HG03342 (cell line): ENCODE data around the gene LRMDA.

Source experiments
- ATAC-seq: cut with Tn5 transposase; IDR thresholded peaks from one replicate; pipeline ENCODE4 v1.9.1; 2021; ENCODE audit warnings: mild to moderate bottlenecking, moderate library complexity; ENCODE audit not compliant: unreplicated experiment

Gene LRMDA

GRCh38 chr10:76302961-76303630 is 871.7 kb downstream of the LRMDA start:
- no peak for ATAC-seq

DNA sequence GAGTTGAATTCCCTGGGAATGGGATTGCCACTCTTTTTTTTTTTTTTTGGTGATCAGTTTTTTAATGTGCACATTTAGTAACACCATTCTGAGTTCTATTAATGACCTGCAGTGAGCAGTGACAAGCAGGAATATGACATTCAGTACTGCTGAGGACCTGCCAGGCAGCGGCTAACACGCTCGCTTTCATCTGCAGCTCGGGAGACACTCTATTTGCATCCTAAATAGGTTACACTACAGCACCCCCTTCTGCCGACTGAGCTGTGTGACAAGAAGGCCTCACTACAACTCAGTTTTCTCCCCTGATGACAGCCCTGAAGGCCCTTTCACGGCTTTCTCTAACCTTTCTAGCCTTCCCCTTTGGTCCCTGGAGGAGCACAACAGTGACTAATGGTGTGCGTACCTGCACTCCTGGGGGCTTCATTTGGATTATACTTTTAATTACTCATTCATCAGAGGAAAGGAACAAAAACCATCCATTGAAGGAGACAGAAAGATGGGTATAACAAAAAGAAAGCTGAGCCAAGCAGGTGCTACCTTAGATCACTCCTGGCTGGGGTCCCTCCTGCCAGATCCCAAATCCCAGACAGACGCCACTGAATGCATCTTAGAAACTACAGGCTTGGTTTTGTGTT is 872.4 kb downstream of the LRMDA start:
- ATAC-seq, result peak; percentile 61

GRCh38 chr10:76305930-76306615 is 874.6 kb downstream of the LRMDA start:
- no peak for ATAC-seq

DNA sequence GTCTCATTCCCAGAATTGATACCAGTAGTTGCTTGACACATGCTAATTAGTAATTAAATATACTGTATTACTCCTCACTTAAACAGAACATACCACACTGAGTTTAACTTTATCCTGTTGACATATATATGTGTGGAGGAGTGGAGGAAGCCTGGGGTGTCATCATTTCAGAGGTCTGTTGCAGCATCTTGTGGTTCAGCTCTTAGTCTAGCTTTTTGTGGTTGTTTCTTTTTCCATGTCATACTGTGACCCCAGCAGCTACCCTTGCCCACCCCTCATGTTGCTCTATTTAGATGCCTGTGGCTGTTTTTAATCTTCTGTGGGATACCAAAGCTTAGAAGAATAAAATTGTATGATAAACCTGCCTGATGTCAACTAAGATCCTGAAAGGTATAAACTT is 875.4 kb downstream of the LRMDA start:
- ATAC-seq, result no peak

DNA sequence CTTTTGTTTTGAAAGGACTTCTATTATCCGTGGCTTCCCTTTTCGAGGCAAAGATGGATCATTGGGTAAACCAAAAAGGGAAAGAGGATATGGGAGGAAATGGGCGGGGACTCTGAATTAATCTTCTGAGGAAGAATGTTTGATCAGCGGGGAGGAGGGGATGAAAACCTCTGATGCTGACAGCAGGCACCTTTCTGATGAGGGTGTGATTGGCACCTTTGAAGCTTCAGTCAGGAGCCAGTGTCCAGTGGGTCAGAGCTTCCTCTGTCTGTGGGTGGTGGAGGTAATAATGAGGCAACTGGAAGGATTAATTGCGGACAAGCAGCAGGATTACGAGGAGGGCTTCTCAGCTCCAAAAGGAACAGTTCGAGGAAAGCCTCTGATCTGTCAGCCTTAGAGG is 877.6 kb downstream of the LRMDA start:
- ATAC-seq, result no peak

- no peak for ATAC-seq
Observed at GRCh38 chr10:76309741-76310587, 878.5 kb downstream of the LRMDA start.

DNA sequence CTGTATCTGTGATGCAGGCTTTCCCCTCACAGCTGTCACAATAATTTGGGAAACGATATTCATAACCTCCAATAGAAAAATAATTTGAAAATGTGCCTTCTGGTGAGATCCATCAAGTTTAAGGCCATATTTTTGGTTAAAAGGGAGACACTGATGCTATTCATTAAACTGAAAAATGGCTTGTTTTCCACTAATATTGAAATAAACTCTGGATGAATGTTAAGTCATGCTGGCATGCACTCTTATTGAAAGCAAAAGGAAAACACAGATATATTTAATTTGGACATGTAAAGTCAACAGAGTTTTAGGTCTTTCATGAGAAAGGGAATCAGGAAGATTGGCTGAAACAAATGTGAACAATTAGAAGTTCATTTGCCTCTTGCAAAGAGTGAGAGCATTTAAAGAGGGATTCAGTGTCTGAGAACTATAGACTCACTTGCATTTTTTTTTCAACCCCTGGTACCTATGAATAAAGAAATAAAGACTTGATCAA is 879.2 kb downstream of the LRMDA start:
- ATAC-seq, result no peak

- peak; percentile 77 for ATAC-seq
Observed at GRCh38 chr10:76311752-76312636, 880.6 kb downstream of the LRMDA start.

DNA sequence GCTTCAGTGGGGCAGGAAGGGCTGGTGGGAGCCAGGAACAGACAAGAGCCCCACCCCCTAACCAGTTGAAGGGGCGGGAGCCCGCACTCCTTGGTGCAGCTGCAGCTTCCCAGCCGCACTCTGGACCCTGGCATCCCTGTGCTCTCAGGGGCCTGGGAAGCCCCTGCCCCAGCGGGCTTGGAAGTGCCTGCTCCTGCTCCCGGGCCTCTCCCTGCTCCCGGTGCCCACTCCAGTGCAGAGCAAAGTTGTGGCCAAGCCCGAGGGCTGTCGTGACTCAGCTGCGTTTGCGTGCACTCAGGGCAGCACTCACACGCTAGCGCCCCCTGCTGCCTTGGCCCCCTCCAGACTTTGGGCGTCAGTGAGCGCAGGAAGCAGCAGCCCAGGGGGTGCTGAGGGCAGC is 883.8 kb downstream of the LRMDA start:
- ATAC-seq, result no peak

GRCh38 chr10:76316234-76316633 is 884.8 kb downstream of the LRMDA start:
- no peak for ATAC-seq

GRCh38 chr10:76317078-76317477 is 885.7 kb downstream of the LRMDA start:
- ATAC-seq, result no peak

DNA sequence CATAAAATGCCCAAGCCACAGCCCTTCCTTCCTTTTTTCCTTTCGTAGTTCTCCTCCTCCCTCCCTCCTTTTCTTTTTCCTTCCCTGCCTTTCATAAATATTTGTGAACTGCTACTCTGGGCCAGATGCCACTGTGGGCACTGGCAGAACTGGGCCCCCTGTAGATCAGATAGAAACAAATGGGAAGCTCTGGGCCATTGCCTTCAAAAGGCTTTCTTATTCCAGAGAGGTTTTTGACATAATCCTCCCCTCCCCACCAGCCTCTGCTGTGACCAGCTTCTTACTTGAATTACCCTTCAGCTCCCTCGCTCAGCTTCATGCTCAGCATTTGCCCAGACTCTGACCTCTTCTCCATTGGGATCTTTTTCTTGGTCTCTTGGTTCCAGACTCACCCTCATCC is 886.8 kb downstream of the LRMDA start:
- ATAC-seq, result no peak

DNA sequence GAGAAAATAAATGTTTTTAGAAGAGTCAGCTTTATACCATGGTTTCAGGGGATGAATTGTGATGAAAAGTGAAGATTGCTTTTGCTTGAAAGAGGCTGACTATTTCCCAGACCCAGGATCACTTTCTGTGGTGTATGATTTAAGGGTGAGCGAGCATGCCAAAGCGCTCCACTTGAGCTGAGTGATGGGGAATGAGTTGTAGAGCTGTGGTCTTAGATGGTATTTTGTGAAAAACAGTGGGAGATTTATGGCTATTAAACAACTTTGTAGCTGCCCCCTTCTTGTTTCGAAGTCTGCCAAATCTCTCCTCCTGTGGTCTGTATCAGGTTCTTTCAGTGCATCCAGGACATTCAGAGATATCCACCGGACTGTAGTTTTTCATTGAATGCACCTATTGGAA is 888.2 kb downstream of the LRMDA start:
- ATAC-seq, result no peak

DNA sequence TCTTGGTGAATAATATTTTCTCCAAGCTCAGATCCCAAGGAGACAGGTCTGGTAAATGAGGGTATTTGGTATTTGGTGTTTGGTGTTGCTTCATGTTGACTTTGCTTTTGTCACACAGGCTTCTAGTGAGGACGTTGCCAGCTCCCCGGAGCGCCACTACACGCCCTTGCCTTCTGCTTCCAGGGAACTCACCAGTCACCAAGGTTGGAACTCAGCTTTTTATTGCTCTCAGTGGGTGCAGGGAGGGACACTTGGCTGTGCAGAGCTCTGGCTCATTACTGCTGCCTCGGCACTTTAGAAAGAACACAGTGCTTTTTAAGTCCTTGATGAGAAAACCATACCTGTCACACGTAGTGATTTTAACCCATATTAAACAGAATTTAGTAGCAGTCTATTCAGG is 892.9 kb downstream of the LRMDA start:
- ATAC-seq, result no peak

- ATAC-seq, result no peak
Observed at GRCh38 chr10:76327441-76327840, 896.0 kb downstream of the LRMDA start.

DNA sequence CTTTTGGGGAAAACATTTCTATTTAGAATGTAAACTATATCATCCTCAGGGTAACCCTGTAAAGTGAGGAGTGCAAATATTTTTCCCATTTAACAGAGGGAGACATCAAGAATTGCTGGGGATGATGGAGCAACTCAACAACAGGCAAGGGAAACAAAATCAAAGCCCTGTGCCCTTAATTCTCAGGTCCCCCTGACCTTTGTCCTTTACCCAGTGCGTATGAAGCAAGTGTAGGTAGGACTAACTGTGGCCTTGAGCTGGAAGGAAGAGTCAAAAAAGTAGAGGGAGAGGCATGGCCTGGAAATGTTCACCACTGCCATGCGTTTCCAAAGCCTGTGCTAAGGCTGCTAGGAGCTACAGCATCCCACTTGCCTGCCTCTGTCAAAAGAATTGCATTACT is 896.9 kb downstream of the LRMDA start:
- no peak for ATAC-seq

- no peak for ATAC-seq
Observed at GRCh38 chr10:76329891-76330575, 898.6 kb downstream of the LRMDA start.

DNA sequence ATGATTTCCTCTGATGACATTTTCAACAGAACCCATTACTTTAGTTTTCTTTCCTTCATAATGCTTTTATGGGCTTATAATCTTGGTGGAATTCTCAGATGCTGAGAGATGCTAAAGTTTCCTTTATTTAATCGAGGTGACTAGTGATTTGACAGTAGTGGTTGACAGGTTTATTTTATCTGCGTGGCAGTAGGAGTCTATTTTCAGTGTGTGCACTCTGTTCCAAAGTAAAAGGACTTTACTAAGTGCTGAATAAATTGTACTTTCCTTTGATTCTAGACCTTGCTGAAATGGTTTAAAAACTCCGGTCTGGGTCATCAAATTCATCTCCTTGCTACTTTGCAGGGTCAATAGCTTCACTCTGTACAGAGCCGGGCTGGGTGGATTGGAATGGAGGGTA is 900.3 kb downstream of the LRMDA start:
- ATAC-seq, result no peak

DNA sequence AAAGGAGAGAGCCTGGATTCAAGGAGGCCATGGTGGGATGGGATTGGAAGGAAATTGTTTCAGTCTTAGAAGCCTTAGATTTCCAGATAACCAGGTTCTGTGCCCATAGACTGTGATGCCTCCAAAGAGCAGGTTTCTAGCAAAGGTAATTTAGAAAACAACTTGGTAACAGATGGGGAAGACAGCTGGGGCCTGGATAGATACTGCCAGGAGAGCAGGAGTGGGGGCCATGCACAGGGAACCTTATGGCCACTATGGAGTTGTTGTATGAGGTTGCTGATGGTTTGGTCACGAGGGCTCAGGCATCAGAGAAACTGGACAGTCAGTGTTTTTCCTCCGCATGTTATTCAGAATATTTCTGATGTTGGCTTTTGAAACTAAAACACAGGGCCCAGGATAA is 901.9 kb downstream of the LRMDA start:
- ATAC-seq, result no peak

DNA sequence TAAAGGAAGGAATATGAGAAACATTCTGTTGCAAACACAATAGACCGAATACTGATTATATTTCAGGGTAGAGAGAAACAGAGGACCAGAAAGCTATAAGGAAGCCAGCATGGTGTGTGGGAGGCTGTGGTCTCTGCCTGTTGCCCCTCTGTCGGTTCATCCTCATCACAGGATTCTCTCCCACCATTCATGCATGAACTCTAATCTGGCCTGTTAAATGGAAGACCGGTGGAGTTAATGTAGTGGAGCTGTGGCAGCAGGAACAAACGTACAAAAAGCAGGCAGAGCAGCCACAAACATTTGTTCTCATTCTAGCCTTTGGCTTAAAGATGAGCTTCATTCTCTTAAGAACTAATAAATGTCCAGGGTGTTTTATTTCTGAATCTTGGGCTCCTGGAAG is 902.4 kb downstream of the LRMDA start:
- ATAC-seq, result no peak
